Measurements from ENCODE around the gene LCN9. TPM values are rescaled to one million over a fixed set of nuclear protein-coding genes. Genes with fewer than 3 reads are reported as not detected.

The LCN9 gene
- total and polyA plus RNA-seq, 2 donors from 2014 or later: not detected

DNA sequence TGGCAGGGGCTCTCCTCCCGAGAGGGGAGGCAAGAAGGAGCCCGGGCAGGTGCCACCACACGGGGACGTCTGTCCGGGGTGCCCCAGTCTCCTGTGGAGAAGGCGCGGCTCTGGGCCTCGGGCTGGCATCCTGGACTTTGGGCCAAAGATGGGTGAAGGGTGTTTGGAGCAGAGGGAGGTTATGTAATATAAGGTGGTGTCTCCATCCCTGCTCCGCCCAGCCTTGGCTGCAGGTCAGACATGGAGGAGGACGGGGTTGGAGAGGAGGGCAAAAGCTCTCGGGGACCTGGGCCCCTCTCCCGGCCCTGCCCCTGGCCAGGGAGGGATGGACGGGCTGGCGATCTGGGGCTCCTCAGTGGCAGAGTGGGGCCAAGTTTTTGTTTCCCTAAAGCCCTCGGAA is 37.4 kb downstream of the LCN9 start:
- no peaks in the 10 kb centered on the region for H3K4me1 ChIP-seq (ENCODE audit: control insufficient read depth in 2 of 3, insufficient read depth in 2 of 3, low read depth in 1 of 3, low read length in 3 of 3)
- no peak overlapping the region for H3K4me3 ChIP-seq (ENCODE audit: low read length in 3 of 3)
- intact Hi-C loops (cut with DNase I): no loop called here
- no peaks in the 10 kb centered on the region for H3K9me3 ChIP-seq (ENCODE audit: control insufficient read depth in 2 of 3, insufficient read depth in 1 of 3, low read length in 3 of 3)
- peaks cover 2% of the 10 kb centered on the region for H3K27me3 ChIP-seq (ENCODE audit: control insufficient read depth, insufficient read depth, low read length)
- no peak for FAIRE-seq
- no peak for DNase-seq
- no peak overlapping the region for H3K9ac ChIP-seq (ENCODE audit: low read length in 3 of 3)
- no peak for TF ChIP-seq CTCF (IDR thresholded peaks at IDR 0.05; ENCODE audit: borderline replicate concordance, extremely low read depth, insufficient read depth)
- no peaks in the 10 kb centered on the region for H3K36me3 ChIP-seq (ENCODE audit: control insufficient read depth in 2 of 3, insufficient read depth in 3 of 3, low read length in 3 of 3)
- no peak overlapping the region for H3K27ac ChIP-seq (ENCODE audit: low read depth in 2 of 2, low read length in 2 of 2)

GRCh38 chr9:135701067-135701958 is 38.2 kb downstream of the LCN9 start:
- Histone ChIP-seq H3K36me3 (ENCODE audit: control insufficient read depth in 2 of 3, insufficient read depth in 3 of 3, low read length in 3 of 3) (no peaks in the 10 kb centered on the region), H3K27me3 (ENCODE audit: control insufficient read depth, insufficient read depth, low read length) (peaks cover 2% of the 10 kb centered on the region), H3K4me3 (ENCODE audit: low read length in 3 of 3) (no peak overlapping the region), H3K9ac (ENCODE audit: low read length in 3 of 3) (no peak overlapping the region), H3K9me3 (ENCODE audit: control insufficient read depth in 2 of 3, insufficient read depth in 1 of 3, low read length in 3 of 3) (no peaks in the 10 kb centered on the region), H3K4me1 (ENCODE audit: control insufficient read depth in 2 of 3, insufficient read depth in 2 of 3, low read depth in 1 of 3, low read length in 3 of 3) (no peaks in the 10 kb centered on the region), H3K27ac (ENCODE audit: low read depth in 2 of 2, low read length in 2 of 2) (no peak overlapping the region)
- intact Hi-C loops (cut with DNase I): no loop called here
- FAIRE-seq (no peak), DNase-seq (peak in 2 of 5 donors; percentile 43 to 66)
- TF ChIP-seq CTCF (IDR thresholded peaks at IDR 0.05; ENCODE audit: borderline replicate concordance, extremely low read depth, insufficient read depth): no peak

- intact Hi-C loops (cut with DNase I): no loop called here
- Histone ChIP-seq H3K9me3 (ENCODE audit: control insufficient read depth in 2 of 3, insufficient read depth in 1 of 3, low read length in 3 of 3) (no peaks in the 10 kb centered on the region), H3K4me3 (ENCODE audit: low read length in 3 of 3) (no peak within 1 kb of the TSS), H3K9ac (ENCODE audit: low read length in 3 of 3) (no peak within 1 kb of the TSS), H3K36me3 (ENCODE audit: control insufficient read depth in 2 of 3, insufficient read depth in 3 of 3, low read length in 3 of 3) (no peaks in the 10 kb centered on the region), H3K27ac (ENCODE audit: low read depth in 2 of 2, low read length in 2 of 2) (no peak within 1 kb of the TSS), H3K4me1 (ENCODE audit: control insufficient read depth in 2 of 3, insufficient read depth in 2 of 3, low read depth in 1 of 3, low read length in 3 of 3) (no peaks in the 10 kb centered on the region), H3K27me3 (ENCODE audit: control insufficient read depth, insufficient read depth, low read length) (peaks cover 2% of the 10 kb centered on the region)
- peak in 4 of 5 donors; percentile 63 to 77 (median 73) for DNase-seq
- no peak for FAIRE-seq
- TF ChIP-seq CTCF (IDR thresholded peaks at IDR 0.05; ENCODE audit: borderline replicate concordance, extremely low read depth, insufficient read depth): peak; percentile 68
These were observed 39.0 kb downstream of the LCN9 start, which contains the start of gene KCNT1 for GRCh38 chr9:135701959-135702721. KCNT1 (plus strand) TSS chr9:135702185; CDS start chr9:135702259, 74 bp downstream.
